GM23248 (cell line): Measurements from ENCODE around the gene CMYA5.

Experiments used
- EZH2 ChIP-seq: fragments of 200-600 bp; sonication (generic); IDR thresholded peaks from 2 replicates; pipeline ENCODE4 v1.6.1; 2018; ENCODE audit warnings: antibody characterized with exemption, mild to moderate bottlenecking; ENCODE audit not compliant: insufficient read depth, poor library complexity, severe bottlenecking
- EZH2phosphoT487 ChIP-seq: fragments of 200-600 bp; sonication (generic); IDR thresholded peaks from 2 replicates; pipeline ENCODE4 v1.6.1; 2018; ENCODE audit warnings: antibody characterized with exemption, moderate library complexity, mild to moderate bottlenecking, low read depth; ENCODE audit not compliant: insufficient read depth

- TF ChIP-seq EZH2, result no peak
- TF ChIP-seq EZH2phosphoT487, result no peak
These were observed 65.4 kb downstream of the CMYA5 start for GRCh38 chr5:79754865-79755555.
